GM19467 (cell line): ENCODE results near the gene ADSL.
A peak's percentile ranks its signal among the peaks of the same experiment; 100 is the strongest.
"Not testable (repeated sequence)": the region's sequence is repeated elsewhere in the genome, so short reads cannot be mapped to it uniquely, and the experiment has no call there.

Source experiments
- ATAC-seq: cut with Tn5 transposase; IDR thresholded peaks from one replicate; pipeline ENCODE4 v1.9.1; 2021; ENCODE audit warnings: mild to moderate bottlenecking, moderate library complexity; ENCODE audit not compliant: unreplicated experiment

The ADSL gene

GRCh38 chr22:40346185-40347118 is at the start of gene ADSL:
Gene ADSL, plus strand, starts transcription at chr22:40346500. Its CDS starts 59 bp downstream, at chr22:40346559.
- ATAC-seq, result peak; percentile 69

- no peak for ATAC-seq
Measured at GRCh38 chr22:40300316-40300715, 46.0 kb upstream of the ADSL start.

GRCh38 chr22:40300884-40301672 is 45.2 kb upstream of the ADSL start:
- ATAC-seq, result no peak

- no peak for ATAC-seq
Measured at GRCh38 chr22:40302149-40302548, 44.2 kb upstream of the ADSL start.

- ATAC-seq, result no peak
Measured at GRCh38 chr22:40305625-40306024, 40.7 kb upstream of the ADSL start.

GRCh38 chr22:40308999-40309573 is 37.2 kb upstream of the ADSL start:
- ATAC-seq, result no peak

- no peak for ATAC-seq
Measured at GRCh38 chr22:40309631-40310030, 36.7 kb upstream of the ADSL start.

GRCh38 chr22:40310081-40310767 is 36.1 kb upstream of the ADSL start:
- ATAC-seq, result no peak

GRCh38 chr22:40310768-40311120 is 35.6 kb upstream of the ADSL start:
- ATAC-seq, result no peak

GRCh38 chr22:40311646-40312045 is 34.7 kb upstream of the ADSL start:
- not testable (repeated sequence) for ATAC-seq

GRCh38 chr22:40312050-40312449 is 34.2 kb upstream of the ADSL start:
- ATAC-seq, result no peak

GRCh38 chr22:40313007-40313406 is 33.3 kb upstream of the ADSL start:
- no peak for ATAC-seq

GRCh38 chr22:40314041-40314440 is 32.3 kb upstream of the ADSL start:
- no peak for ATAC-seq

- ATAC-seq, result no peak
Measured at GRCh38 chr22:40320687-40321086, 25.6 kb upstream of the ADSL start.

GRCh38 chr22:40322021-40322420 is 24.3 kb upstream of the ADSL start:
- no peak for ATAC-seq

- ATAC-seq, result no peak
Measured at GRCh38 chr22:40322818-40323447, 23.4 kb upstream of the ADSL start.

GRCh38 chr22:40323681-40324171 is 22.6 kb upstream of the ADSL start:
- ATAC-seq, result no peak

GRCh38 chr22:40324468-40325305 is 21.6 kb upstream of the ADSL start:
- no peak for ATAC-seq

GRCh38 chr22:40325315-40325714 is 21.0 kb upstream of the ADSL start:
- ATAC-seq, result no peak
